Neural crest cell (in vitro differentiated cells): ENCODE data around the gene PDGFRB. TPM values are rescaled to one million over a fixed set of nuclear protein-coding genes. Genes with fewer than 3 reads are reported as not detected.

ENCODE experiments used
- DNase-seq: peaks from one replicate; pipeline ENCODE4 v3.0.0; 2021; ENCODE audit warnings: low read depth, mixed read lengths, low spot score
- H3K27ac Mint-ChIP-seq: one replicate; pipeline ENCODE4 v1.8.0; 2021; ENCODE audit warnings: mild to moderate bottlenecking, mixed read lengths; ENCODE audit not compliant: unreplicated experiment
- H3K27me3 Mint-ChIP-seq: 2 replicates; pipeline ENCODE4 v1.8.0; 2021; ENCODE audit warnings: low read depth, mild to moderate bottlenecking, mixed read lengths
- H3K36me3 Mint-ChIP-seq: 2 replicates; pipeline ENCODE4 v1.8.0; 2021; ENCODE audit warnings: low read depth, mild to moderate bottlenecking, mixed read lengths
- H3K4me1 Mint-ChIP-seq: 2 replicates; pipeline ENCODE4 v1.8.0; 2021; ENCODE audit warnings: mixed read lengths
- H3K4me3 Mint-ChIP-seq: one replicate; pipeline ENCODE4 v1.8.0; 2021; ENCODE audit warnings: mild to moderate bottlenecking, mixed read lengths
- H3K9me3 Mint-ChIP-seq: 2 replicates; pipeline ENCODE4 v1.8.0; 2021; ENCODE audit warnings: mixed read lengths
- CTCF ChIP-seq: fragments of 200-600 bp; sonication (generic); conservative IDR thresholded peaks from 2 replicates; pipeline ENCODE4 v1.5.0; 2021; ENCODE audit warnings: antibody characterized with exemption, mild to moderate bottlenecking
- total RNA-seq: library from RNA; stranded (reverse); gene quantifications from 2 replicates; pipeline ENCODE4 v1.2.1, GENCODE V29; 2021

The PDGFRB gene
- total RNA-seq, 1 donor from 2014 or later: 10.8 TPM

- H3K9me3 Mint-ChIP-seq: no peaks in the 10 kb centered on the region
- H3K36me3 Mint-ChIP-seq: no peaks in the 10 kb centered on the region
- H3K4me1 Mint-ChIP-seq: peaks cover 56% of the 10 kb centered on the region
- peak overlapping the region; percentile 85 for H3K27ac Mint-ChIP-seq
- TF ChIP-seq CTCF: no peak
- no peaks in the 10 kb centered on the region for H3K27me3 Mint-ChIP-seq
- no peak for DNase-seq
- H3K4me3 Mint-ChIP-seq: peak overlapping the region; percentile 75
These were observed 1.6 kb downstream of the PDGFRB start for GRCh38 chr5:150153957-150154617.

GRCh38 chr5:150153483-150153882 lies 2.2 kb downstream of the PDGFRB start:
- H3K9me3 Mint-ChIP-seq: no peaks in the 10 kb centered on the region
- H3K27me3 Mint-ChIP-seq: no peaks in the 10 kb centered on the region
- no peaks in the 10 kb centered on the region for H3K36me3 Mint-ChIP-seq
- DNase-seq: no peak
- H3K4me3 Mint-ChIP-seq: no peak overlapping the region
- H3K27ac Mint-ChIP-seq: no peak overlapping the region
- H3K4me1 Mint-ChIP-seq: peaks cover 53% of the 10 kb centered on the region
- TF ChIP-seq CTCF: no peak

GRCh38 chr5:150152636-150153462 lies 2.8 kb downstream of the PDGFRB start:
- DNase-seq: no peak
- H3K9me3 Mint-ChIP-seq: no peaks in the 10 kb centered on the region
- H3K27me3 Mint-ChIP-seq: no peaks in the 10 kb centered on the region
- H3K4me3 Mint-ChIP-seq: no peak overlapping the region
- H3K27ac Mint-ChIP-seq: no peak overlapping the region
- peaks cover 55% of the 10 kb centered on the region for H3K4me1 Mint-ChIP-seq
- H3K36me3 Mint-ChIP-seq: no peaks in the 10 kb centered on the region
- no peak for TF ChIP-seq CTCF

GRCh38 chr5:150149618-150150017 lies 6.0 kb downstream of the PDGFRB start:
- H3K36me3 Mint-ChIP-seq: no peaks in the 10 kb centered on the region
- no peak overlapping the region for H3K4me3 Mint-ChIP-seq
- H3K27me3 Mint-ChIP-seq: no peaks in the 10 kb centered on the region
- DNase-seq: no peak
- H3K27ac Mint-ChIP-seq: no peak overlapping the region
- H3K4me1 Mint-ChIP-seq: peaks cover 48% of the 10 kb centered on the region
- H3K9me3 Mint-ChIP-seq: no peaks in the 10 kb centered on the region
- no peak for TF ChIP-seq CTCF

GRCh38 chr5:150148117-150148927 lies 7.3 kb downstream of the PDGFRB start:
- no peak for TF ChIP-seq CTCF
- H3K27me3 Mint-ChIP-seq: no peaks in the 10 kb centered on the region
- DNase-seq: no peak
- peaks cover 48% of the 10 kb centered on the region for H3K4me1 Mint-ChIP-seq
- no peak overlapping the region for H3K27ac Mint-ChIP-seq
- H3K4me3 Mint-ChIP-seq: no peak overlapping the region
- no peaks in the 10 kb centered on the region for H3K9me3 Mint-ChIP-seq
- H3K36me3 Mint-ChIP-seq: no peaks in the 10 kb centered on the region
